Measurements from ENCODE around the gene BTN3A1. TPM values are rescaled to one million over a fixed set of nuclear protein-coding genes. Genes with fewer than 3 reads are reported as not detected.
A peak's percentile ranks its signal among the peaks of the same experiment; 100 is the strongest.

Gene BTN3A1
- total and polyA plus RNA-seq, 2 of the 8 experiments (the other 6 are each of a cell fraction or from before 2014, with no cell fraction given) = 4.7 to 5.6 TPM

GRCh38 chr6:26459023-26459810 is 57.1 kb downstream of the BTN3A1 start:
- Histone ChIP-seq H2BK15ac (ENCODE audit: low read length) (no peak overlapping the region), H4K5ac (ENCODE audit: insufficient read length, low read depth, low read length) (no peak overlapping the region), H2BK5ac (ENCODE audit: low read depth, low read length) (no peak overlapping the region), H3K79me1 (ENCODE audit: low read depth, low read length) (no peaks in the 10 kb centered on the region; the same call in 1 of the 2 replicates), H3K56ac (replicated peaks; ENCODE audit: insufficient read length, low read depth, low read length) (no peak overlapping the region), H4K8ac (ENCODE audit: extremely low read depth, insufficient read depth, low read length) (no peak overlapping the region), H3K4me2 (ENCODE audit: insufficient read depth in 1 of 2, low read depth in 2 of 2, low read length in 2 of 2) (peak overlapping the region in 1 of 2 experiments; percentile 96; a peak in 1 of 4 replicates), H2AFZ (ENCODE audit: low read length) (no peak overlapping the region), H3K79me2 (ENCODE audit: control insufficient read depth in 1 of 2, insufficient read depth in 2 of 2, low read length in 2 of 2) (peaks cover 0 to 13% of the 10 kb centered on the region in 2 experiments; a peak in 2 of 4 replicates), H3K23ac (ENCODE audit: insufficient read length) (no peak overlapping the region), H3K4ac (replicated peaks; ENCODE audit: insufficient read length, low read depth, low read length) (no peak overlapping the region), H2BK12ac (ENCODE audit: low read depth, low read length) (no peak overlapping the region), H2BK20ac (ENCODE audit: low read length) (no peak overlapping the region), H2BK120ac (replicated peaks; ENCODE audit: low read depth, low read length) (no peak overlapping the region), H4K20me1 (replicated peaks in 1 of 2; ENCODE audit: control insufficient read depth in 1 of 2, insufficient read depth in 2 of 2, low read length in 2 of 2) (peaks cover 0 to 2% of the 10 kb centered on the region in 2 experiments), H3K27ac (ENCODE audit: low read depth, low read length) (no peak overlapping the region), H3K18ac (ENCODE audit: extremely low read depth, low read length) (no peak overlapping the region), H3K4me3 (ENCODE audit: extremely low read depth in 1 of 4, insufficient read depth in 2 of 4, low read depth in 3 of 4, low read length in 4 of 4) (no peak overlapping the region; a peak in 1 of 8 replicates), H2AK5ac (ENCODE audit: low read depth, low read length) (no peak overlapping the region), H3K9me3 (ENCODE audit: insufficient read depth in 2 of 2, low read depth in 1 of 2, low read length in 1 of 2) (no peaks in the 10 kb centered on the region), H4K91ac (replicated peaks; ENCODE audit: insufficient read length, low read length) (no peak overlapping the region), H3K23me2 (ENCODE audit: low read depth, low read length) (no peaks in the 10 kb centered on the region; the same call in 1 of the 2 replicates), H3K36me3 (ENCODE audit: control insufficient read depth in 2 of 4, insufficient read depth in 4 of 4, low read length in 3 of 4) (peaks cover 3 to 32% (median 25%) of the 10 kb centered on the region in 4 experiments; a peak in 6 of 8 replicates), H3K27me3 (replicated peaks in 1 of 4; ENCODE audit: control insufficient read depth in 3 of 4, extremely low read depth in 1 of 4, insufficient read depth in 3 of 4, low read length in 3 of 4) (no peaks in the 10 kb centered on the region), H3K9ac (replicated peaks in 1 of 4; ENCODE audit: extremely low read depth in 1 of 4, low read depth in 3 of 4, low read length in 3 of 4) (no peak overlapping the region; a peak in 1 of 7 replicates), H3K4me1 (replicated peaks in 1 of 4; ENCODE audit: control insufficient read depth in 3 of 4, insufficient read depth in 4 of 4, low read length in 3 of 4) (peaks cover 0 to 6% (median 5%) of the 10 kb centered on the region in 4 experiments; a peak in 4 of 7 replicates), H3K14ac (ENCODE audit: insufficient read length) (no peak overlapping the region)
- ChIA-PET CTCF (ENCODE audit: partially characterized antibody) (no interaction called here), POLR2A (ENCODE audit: partially characterized antibody) (interaction anchor here (0.9 to 1.7 kb wide), 2 partner anchors 11 to 52 kb away, joined by 3 to 6 read pairs; no protein-coding TSS in a partner anchor)
- no peak for FAIRE-seq
- no peak for TF ChIP-seq SAP30 (IDR thresholded peaks at IDR 0.05; ENCODE audit: insufficient read depth, insufficient replicate concordance, low read length)
- TF ChIP-seq GTF2F1 (IDR thresholded peaks at IDR 0.05; ENCODE audit: borderline replicate concordance, low read depth, low read length) = no peak
- no peak for TF ChIP-seq EP300 (IDR thresholded peaks at IDR 0.05; ENCODE audit: borderline replicate concordance in 1 of 2, low read depth in 2 of 2, low read length in 2 of 2)
- no peak for TF ChIP-seq RAD21 (IDR thresholded peaks at IDR 0.05 in 1 of 2, conservative IDR thresholded peaks at IDR 0.05 in 1 of 2; ENCODE audit: low read depth in 2 of 2, low read length in 2 of 2)
- TF ChIP-seq CREB1 (IDR thresholded peaks at IDR 0.05) = no peak
- no peak for TF ChIP-seq SP1 (IDR thresholded peaks at IDR 0.05; ENCODE audit: low read depth, low read length)
- no peak for TF ChIP-seq BCL11A (IDR thresholded peaks at IDR 0.05; ENCODE audit: low read depth in 2 of 2, low read length in 2 of 2)
- TF ChIP-seq CHD1 (IDR thresholded peaks at IDR 0.05; ENCODE audit: low read depth, low read length) = no peak
- WGBS, 2 experiments (ENCODE audit: extremely low coverage in 1 of 2, insufficient coverage in 1 of 2, insufficient read length in 1 of 2, insufficient replicate concordance in 2 of 2, low coverage in 1 of 2, low lambda C conversion rate in 2 of 2, missing lambda C conversion rate in 1 of 2) = 96% methylated on average over 16 of the region's 16 CpGs; no CpG with 5 or more reads in 1 of the 2 experiments
- no peak for DNase-seq (ENCODE audit: low read depth in 1 of 2, low spot score in 2 of 2)

Data from H1 (cell line).